Uterus (tissue), 4 donors: ENCODE data around the gene FNBP1. TPM values are rescaled to one million over a fixed set of nuclear protein-coding genes. Genes with fewer than 3 reads are reported as not detected.

Experiments
- DNase-seq, 2 donors: peaks; one replicate each; pipeline ENCODE4 v3.0.0-alpha.2; 2019 to 2020
- H3K27ac ChIP-seq, 2 donors: fragments of 200-600 bp; sonication (generic); 1 replicate in 1 of 2; 2 replicates in 1 of 2; pipeline ENCODE4 v1.5.1; 2016 to 2018
- H3K27me3 ChIP-seq, 2 donors: fragments of 200-600 bp; sonication (generic); one replicate each; pipeline ENCODE4 v1.5.1; 2018 to 2019; ENCODE audit warnings: control low read depth in 1 of 2
- H3K36me3 ChIP-seq, 2 donors: fragments of 200-600 bp; sonication (generic); one replicate each; pipeline ENCODE4 v1.5.1; 2019; ENCODE audit warnings: control low read depth in 1 of 2
- H3K4me1 ChIP-seq, 2 donors: fragments of 200-600 bp; sonication (generic); one replicate each; pipeline ENCODE4 v1.5.1; 2018 to 2019; ENCODE audit warnings: control low read depth in 1 of 2
- H3K4me3 ChIP-seq, 2 donors: fragments of 200-600 bp; sonication (generic); 1 replicate in 1 of 2; 2 replicates in 1 of 2; pipeline ENCODE4 v1.5.1; 2018 to 2019; ENCODE audit warnings: mild to moderate bottlenecking in 1 of 2
- H3K9me3 ChIP-seq, 2 donors: fragments of 200-600 bp; sonication (generic); one replicate each; pipeline ENCODE4 v1.5.1; 2019; ENCODE audit warnings: control low read depth in 1 of 2
- POLR2A ChIP-seq, 2 donors: fragments of 450-650 bp; IDR thresholded peaks; one replicate each; pipeline ENCODE4 v1.6.1; 2016; ENCODE audit warnings: antibody characterized with exemption in 2 of 2, mild to moderate bottlenecking in 1 of 2, moderate library complexity in 1 of 2
- intact Hi-C: fragments of 100-400 bp; cut with DNase I; formaldehyde crosslinking; loops from one replicate; pipeline ENCODE4 v1.15.1; 2023; ENCODE audit warnings: low total_unique reads
- total RNA-seq, 4 donors: library from RNA; depleted of rRNA in 3 of 4; stranded (reverse); fragments of >200 nt in 3 of 4; gene quantifications; one replicate each; pipeline versions ENCODE4 v1.1.0 to v1.2.4, GENCODE V29; 2014 to 2023
- TF ChIP-seq, protein P1 (sequence below), 4 experiments: fragments of 200-600 bp in 2 of 4; fragments of 450-650 bp in 2 of 4; sonication (generic) in 2 of 4; IDR thresholded peaks; one replicate each; pipeline ENCODE4 v1.5.1; 2016 to 2019; ENCODE audit warnings: antibody characterized with exemption in 4 of 4, mild to moderate bottlenecking in 2 of 4, moderate library complexity in 1 of 4
- donor health status: DM: yes; HTN: yes; CAD: no.

The FNBP1 gene
- total RNA-seq, 4 donors from 2014 or later = 18.5 to 102 (median 77.2) TPM

- H3K9me3 ChIP-seq = no peaks in the 10 kb centered on the region
- intact Hi-C loops = no loop called here
- TF ChIP-seq, protein P1, sequence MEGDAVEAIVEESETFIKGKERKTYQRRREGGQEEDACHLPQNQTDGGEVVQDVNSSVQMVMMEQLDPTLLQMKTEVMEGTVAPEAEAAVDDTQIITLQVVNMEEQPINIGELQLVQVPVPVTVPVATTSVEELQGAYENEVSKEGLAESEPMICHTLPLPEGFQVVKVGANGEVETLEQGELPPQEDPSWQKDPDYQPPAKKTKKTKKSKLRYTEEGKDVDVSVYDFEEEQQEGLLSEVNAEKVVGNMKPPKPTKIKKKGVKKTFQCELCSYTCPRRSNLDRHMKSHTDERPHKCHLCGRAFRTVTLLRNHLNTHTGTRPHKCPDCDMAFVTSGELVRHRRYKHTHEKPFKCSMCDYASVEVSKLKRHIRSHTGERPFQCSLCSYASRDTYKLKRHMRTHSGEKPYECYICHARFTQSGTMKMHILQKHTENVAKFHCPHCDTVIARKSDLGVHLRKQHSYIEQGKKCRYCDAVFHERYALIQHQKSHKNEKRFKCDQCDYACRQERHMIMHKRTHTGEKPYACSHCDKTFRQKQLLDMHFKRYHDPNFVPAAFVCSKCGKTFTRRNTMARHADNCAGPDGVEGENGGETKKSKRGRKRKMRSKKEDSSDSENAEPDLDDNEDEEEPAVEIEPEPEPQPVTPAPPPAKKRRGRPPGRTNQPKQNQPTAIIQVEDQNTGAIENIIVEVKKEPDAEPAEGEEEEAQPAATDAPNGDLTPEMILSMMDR (IDR thresholded peaks at IDR 0.05) = no peak
- no peak for TF ChIP-seq POLR2A (IDR thresholded peaks at IDR 0.05)
- DNase-seq = no peak
- H3K4me1 ChIP-seq = peaks cover 0 to 7% of the 10 kb centered on the region in 2 donors
- no peaks in the 10 kb centered on the region for H3K27me3 ChIP-seq
- H3K4me3 ChIP-seq = no peak overlapping the region
- no peak overlapping the region for H3K27ac ChIP-seq
- H3K36me3 ChIP-seq = no peaks in the 10 kb centered on the region
Observed at GRCh38 chr9:130062750-130063149, 19.8 kb upstream of the FNBP1 start.

- no peak for DNase-seq
- H3K4me3 ChIP-seq = no peak overlapping the region
- no peaks in the 10 kb centered on the region for H3K4me1 ChIP-seq
- TF ChIP-seq, protein P1 (IDR thresholded peaks at IDR 0.05) = no peak
- TF ChIP-seq POLR2A (IDR thresholded peaks at IDR 0.05) = no peak
- intact Hi-C loops = no loop called here
- H3K36me3 ChIP-seq = no peaks in the 10 kb centered on the region
- H3K27ac ChIP-seq = no peak overlapping the region
- no peaks in the 10 kb centered on the region for H3K9me3 ChIP-seq
- H3K27me3 ChIP-seq = no peaks in the 10 kb centered on the region
Observed at GRCh38 chr9:130060296-130060695, 17.3 kb upstream of the FNBP1 start.

DNA sequence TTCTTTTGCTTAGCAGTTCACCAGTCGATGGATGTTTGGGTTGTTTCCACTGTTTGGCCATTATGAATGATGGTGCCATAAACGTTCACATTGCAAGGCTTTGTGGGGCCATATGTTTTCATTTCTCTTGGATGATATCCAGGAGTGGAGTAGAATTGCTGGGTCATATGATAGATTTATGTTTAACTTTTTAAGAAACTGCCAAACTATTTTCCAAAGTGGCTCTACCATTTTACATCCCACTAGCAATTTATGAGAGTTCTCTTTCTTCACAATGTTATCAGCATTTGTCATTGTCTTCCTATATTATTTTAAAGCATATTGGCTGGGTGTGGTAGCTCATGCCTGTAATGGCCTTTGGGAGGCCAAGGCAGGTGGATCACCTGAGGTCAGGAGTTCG is 15.9 kb upstream of the FNBP1 start:
- TF ChIP-seq POLR2A (IDR thresholded peaks at IDR 0.05) = no peak
- TF ChIP-seq, protein P1 (IDR thresholded peaks at IDR 0.05) = no peak
- DNase-seq = no peak
- Histone ChIP-seq H3K36me3 (no peaks in the 10 kb centered on the region), H3K9me3 (no peaks in the 10 kb centered on the region), H3K27ac (no peak overlapping the region), H3K27me3 (no peaks in the 10 kb centered on the region), H3K4me1 (no peaks in the 10 kb centered on the region), H3K4me3 (no peak overlapping the region)
- intact Hi-C loops = no loop called here

- Histone ChIP-seq H3K27ac (no peak overlapping the region), H3K27me3 (no peaks in the 10 kb centered on the region), H3K9me3 (no peaks in the 10 kb centered on the region), H3K4me1 (no peaks in the 10 kb centered on the region), H3K36me3 (no peaks in the 10 kb centered on the region), H3K4me3 (no peak overlapping the region)
- intact Hi-C loops = no loop called here
- TF ChIP-seq, protein P1 (IDR thresholded peaks at IDR 0.05) = no peak
- TF ChIP-seq POLR2A (IDR thresholded peaks at IDR 0.05) = no peak
- DNase-seq = no peak
Observed at GRCh38 chr9:130058154-130058553, 15.2 kb upstream of the FNBP1 start.

DNA sequence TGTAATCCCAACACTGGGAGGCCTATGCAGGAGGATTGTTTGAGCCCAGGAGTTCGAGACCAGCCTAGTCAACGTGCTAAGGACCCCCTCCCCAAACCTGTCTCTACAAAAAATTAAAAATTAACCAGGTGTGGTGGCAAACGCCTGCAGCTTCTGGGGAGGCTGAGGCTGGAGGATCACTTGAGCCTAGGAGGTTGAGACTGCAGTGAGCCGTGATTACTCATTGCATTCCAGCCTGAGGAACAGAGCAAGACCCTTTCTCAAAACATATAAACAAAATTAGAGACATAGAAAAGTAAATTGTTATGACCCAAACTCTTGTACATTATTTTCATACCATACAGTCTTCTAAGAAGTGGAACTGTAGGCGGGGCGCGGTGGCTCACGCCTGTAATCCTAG is 11.8 kb upstream of the FNBP1 start:
- Histone ChIP-seq H3K36me3 (no peaks in the 10 kb centered on the region), H3K27me3 (no peaks in the 10 kb centered on the region), H3K27ac (no peak overlapping the region), H3K4me1 (peaks cover 0 to 6% of the 10 kb centered on the region in 2 donors), H3K4me3 (peak overlapping the region; percentile 83 to 93), H3K9me3 (no peaks in the 10 kb centered on the region)
- no peak for TF ChIP-seq POLR2A (IDR thresholded peaks at IDR 0.05)
- TF ChIP-seq, protein P1 (IDR thresholded peaks at IDR 0.05) = no peak
- no peak for DNase-seq
- intact Hi-C loops = loop anchor here (5.0 kb wide), 1 partner anchor 168 kb away; no protein-coding TSS in a partner anchor
